Mesangial cell (primary cell): ENCODE data around the gene PHF8. TPM values are rescaled to one million over a fixed set of nuclear protein-coding genes. Genes with fewer than 3 reads are reported as not detected.

ENCODE experiments used
- total RNA-seq: library from RNA; depleted of rRNA; stranded (reverse); fragments of >200 nt; gene quantifications from 2 replicates; pipeline ENCODE4 v1.2.3, GENCODE V29; 2015

The PHF8 gene
- total RNA-seq = 9.6 and 11.7 TPM in 2 replicates

GRCh38 chrX:54044126-54044876, at the start of gene PHF8:
Gene PHF8 (minus strand): TSS chrX:54044473. CDS start chrX:54042728, 1,745 bp downstream.

Other genes with a start within 250 kb of the PHF8 start
- gene FAM120C, start 138.8 kb upstream of the PHF8 start, total RNA-seq = 7.1 and 7.3 TPM in 2 replicates